HEK293 (cell line): ENCODE measurements around the gene DTHD1.

Source experiments
- BCL11A ChIP-seq: fragments of 450-650 bp; formaldehyde crosslinking; IDR thresholded peaks from 2 replicates; pipeline ENCODE4 v1.5.1; 2016; ENCODE audit warnings: low read depth, missing biosample characterization, missing genetic modification characterization
- ZNF433 ChIP-seq: fragments of 450-650 bp; formaldehyde crosslinking; IDR thresholded peaks from 2 replicates; pipeline ENCODE4 v1.5.1; 2016; ENCODE audit warnings: missing biosample characterization, missing genetic modification characterization, low read depth
- TF ChIP-seq, protein P1 (sequence below): fragments of 450-650 bp; formaldehyde crosslinking; IDR thresholded peaks from 2 replicates; pipeline ENCODE4 v1.5.1; 2016; ENCODE audit warnings: missing biosample characterization, missing genetic modification characterization

DNA sequence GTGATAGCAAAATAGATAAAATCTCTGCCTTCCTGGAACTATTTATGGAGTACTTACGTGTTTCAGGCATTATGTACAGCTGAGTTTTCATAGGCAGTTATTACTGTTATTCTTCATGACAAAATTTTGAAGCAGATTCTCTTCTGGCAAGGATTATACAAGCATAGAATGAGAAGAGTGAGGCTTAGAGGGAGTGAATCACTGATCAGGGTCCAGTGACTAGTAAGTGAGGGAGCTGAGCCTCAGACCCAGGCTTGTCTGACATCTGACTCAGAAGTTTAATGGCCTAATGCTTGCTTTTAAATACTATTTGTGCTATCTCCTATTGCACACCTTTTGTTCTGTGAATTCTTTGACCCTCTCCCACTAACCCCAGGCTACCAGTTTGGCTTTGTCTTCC is 110.6 kb downstream of the DTHD1 start:
- TF ChIP-seq, protein P1, sequence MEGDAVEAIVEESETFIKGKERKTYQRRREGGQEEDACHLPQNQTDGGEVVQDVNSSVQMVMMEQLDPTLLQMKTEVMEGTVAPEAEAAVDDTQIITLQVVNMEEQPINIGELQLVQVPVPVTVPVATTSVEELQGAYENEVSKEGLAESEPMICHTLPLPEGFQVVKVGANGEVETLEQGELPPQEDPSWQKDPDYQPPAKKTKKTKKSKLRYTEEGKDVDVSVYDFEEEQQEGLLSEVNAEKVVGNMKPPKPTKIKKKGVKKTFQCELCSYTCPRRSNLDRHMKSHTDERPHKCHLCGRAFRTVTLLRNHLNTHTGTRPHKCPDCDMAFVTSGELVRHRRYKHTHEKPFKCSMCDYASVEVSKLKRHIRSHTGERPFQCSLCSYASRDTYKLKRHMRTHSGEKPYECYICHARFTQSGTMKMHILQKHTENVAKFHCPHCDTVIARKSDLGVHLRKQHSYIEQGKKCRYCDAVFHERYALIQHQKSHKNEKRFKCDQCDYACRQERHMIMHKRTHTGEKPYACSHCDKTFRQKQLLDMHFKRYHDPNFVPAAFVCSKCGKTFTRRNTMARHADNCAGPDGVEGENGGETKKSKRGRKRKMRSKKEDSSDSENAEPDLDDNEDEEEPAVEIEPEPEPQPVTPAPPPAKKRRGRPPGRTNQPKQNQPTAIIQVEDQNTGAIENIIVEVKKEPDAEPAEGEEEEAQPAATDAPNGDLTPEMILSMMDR (tag by site-specific recombination), result no peak
- TF ChIP-seq ZNF433 (tag by site-specific recombination) (no peak), BCL11A (tag by site-specific recombination) (no peak)
